ENCODE results near the gene AUP1. TPM values are rescaled to one million over a fixed set of nuclear protein-coding genes. Genes with fewer than 3 reads are reported as not detected.

AUP1 gene
- polyA plus RNA-seq, 3 donors = 130 to 385 (median 149) TPM

- Histone ChIP-seq H3K4me2 (replicated peaks; ENCODE audit: extremely low read depth, low read length, poor library complexity, severe bottlenecking) (no peak overlapping the region), H3K79me2 (ENCODE audit: insufficient read depth, low read length) (peaks cover 56% of the 10 kb centered on the region)
These were observed 22.0 kb upstream of the AUP1 start for GRCh38 chr2:74551530-74551929.

GRCh38 chr2:74550231-74550630 is 20.7 kb upstream of the AUP1 start:
- Histone ChIP-seq H3K79me2 (ENCODE audit: insufficient read depth, low read length) (peaks cover 43% of the 10 kb centered on the region), H3K9me3 (replicated peaks in 1 of 2; ENCODE audit: control insufficient read depth in 1 of 2, insufficient read depth in 1 of 2, low read length in 2 of 2) (no peaks in the 10 kb centered on the region), H2AFZ (ENCODE audit: insufficient read depth, low read depth, low read length, poor library complexity, severe bottlenecking) (no peak overlapping the region), H3K36me3 (replicated peaks in 1 of 2; ENCODE audit: control insufficient read depth in 1 of 2, insufficient read depth in 2 of 2, low read length in 2 of 2) (no peaks in the 10 kb centered on the region), H3K27me3 (ENCODE audit: control insufficient read depth in 2 of 2, insufficient read depth in 2 of 2, low read length in 2 of 2) (no peaks in the 10 kb centered on the region), H3K4me1 (ENCODE audit: control insufficient read depth in 1 of 2, insufficient read depth in 2 of 2, low read length in 2 of 2) (peaks cover 24 to 39% of the 10 kb centered on the region in 2 donors), H3K27ac (ENCODE audit: low read depth in 1 of 2, low read length in 2 of 2) (no peak overlapping the region), H3K4me2 (replicated peaks; ENCODE audit: extremely low read depth, low read length, poor library complexity, severe bottlenecking) (peak overlapping the region; percentile 100), H4K20me1 (ENCODE audit: insufficient read depth, low read length) (no peaks in the 10 kb centered on the region), H3K9ac (ENCODE audit: insufficient read depth, low read length, poor library complexity, severe bottlenecking) (no peak overlapping the region), H3K4me3 (replicated peaks in 1 of 3; ENCODE audit: low read depth in 2 of 3, low read length in 3 of 3) (no peak overlapping the region)
- 83% methylated on average over 5 of the region's 7 CpGs for WGBS (ENCODE audit: insufficient coverage)
- Mint-ChIP-seq H3K9me3 (no peaks in the 10 kb centered on the region), H3K4me3 (peak overlapping the region in 1 of 2 donors; percentile 82), H3K4me1 (peaks cover 37% of the 10 kb centered on the region), H3K27me3 (ENCODE audit: low read depth in 3 of 3) (peaks cover 3 to 7% (median 6%) of the 10 kb centered on the region in 3 donors), H3K36me3 (peaks cover 17 to 22% of the 10 kb centered on the region in 2 donors), H3K27ac (no peak overlapping the region)
- no peak for DNase-seq
- TF ChIP-seq CTCF (IDR thresholded peaks at IDR 0.05) = no peak
- intact Hi-C loops (cut with micrococcal nuclease) = loop anchor here (5.0 kb wide), 1 partner anchor 37 kb away; no protein-coding TSS in a partner anchor

More at GRCh38 chr2:74551530-74551929, 22.0 kb upstream of the AUP1 start:
- Histone ChIP-seq H3K4me3 (replicated peaks in 1 of 3; ENCODE audit: low read depth in 2 of 3, low read length in 3 of 3) (no peak overlapping the region), H3K9me3 (replicated peaks in 1 of 2; ENCODE audit: control insufficient read depth in 1 of 2, insufficient read depth in 1 of 2, low read length in 2 of 2) (no peaks in the 10 kb centered on the region), H3K4me1 (ENCODE audit: control insufficient read depth in 1 of 2, insufficient read depth in 2 of 2, low read length in 2 of 2) (peaks cover 33 to 52% of the 10 kb centered on the region in 2 donors), H3K9ac (ENCODE audit: insufficient read depth, low read length, poor library complexity, severe bottlenecking) (no peak overlapping the region), H3K36me3 (replicated peaks in 1 of 2; ENCODE audit: control insufficient read depth in 1 of 2, insufficient read depth in 2 of 2, low read length in 2 of 2) (peaks cover 4 to 5% of the 10 kb centered on the region in 2 donors), H2AFZ (ENCODE audit: insufficient read depth, low read depth, low read length, poor library complexity, severe bottlenecking) (no peak overlapping the region), H3K27ac (ENCODE audit: low read depth in 1 of 2, low read length in 2 of 2) (no peak overlapping the region), H3K27me3 (ENCODE audit: control insufficient read depth in 2 of 2, insufficient read depth in 2 of 2, low read length in 2 of 2) (no peaks in the 10 kb centered on the region), H4K20me1 (ENCODE audit: insufficient read depth, low read length) (peaks cover 5% of the 10 kb centered on the region)
- Mint-ChIP-seq H3K27ac (peak overlapping the region in 1 of 7 donors; percentile 4), H3K4me1 (peaks cover 46% of the 10 kb centered on the region), H3K9me3 (no peaks in the 10 kb centered on the region), H3K27me3 (ENCODE audit: low read depth in 3 of 3) (peaks cover 3 to 7% (median 6%) of the 10 kb centered on the region in 3 donors), H3K36me3 (peaks cover 16 to 25% of the 10 kb centered on the region in 2 donors), H3K4me3 (no peak overlapping the region)
- TF ChIP-seq CTCF (IDR thresholded peaks at IDR 0.05) = no peak
- no peak for DNase-seq
- intact Hi-C loops (cut with micrococcal nuclease) = loop anchor here (5.0 kb wide), 1 partner anchor 36 kb away; no protein-coding TSS in a partner anchor
